Posterior vena cava (tissue), 2 donors: Measurements from ENCODE around the gene CLEC16A. TPM values are rescaled to one million over a fixed set of nuclear protein-coding genes. Genes with fewer than 3 reads are reported as not detected.

Experiments
- DNase-seq: peaks from one replicate; pipeline ENCODE4 v3.0.0-alpha.2; 2020; ENCODE audit warnings: low spot score
- intact Hi-C, 2 donors: fragments of 100-400 bp; cut with DNase I; formaldehyde crosslinking; loops; one replicate each; pipeline versions ENCODE4 v1.14.1 to v1.14.2; 2022 to 2023
- total RNA-seq, 2 donors: library from RNA; stranded (reverse); fragmentation: NEBNext Ultra II Directional; extraction: Animal tissue kit (Norgen Biotek cat#: 25700); gene quantifications; one replicate each; pipeline ENCODE4 v1.2.1, GENCODE V29; 2021
- donor health status: DM: yes; HTN: yes; CAD: no.
- donor health status: DM: yes; HTN: yes; CAD: no.

Gene CLEC16A
- total RNA-seq, 2 donors from 2014 or later = 19.4 to 20.1 TPM

- DNase-seq = no peak
- intact Hi-C loops = loop anchor here in 1 of 2 donors (10.0 kb wide), 1 partner anchor 166 kb away; no protein-coding TSS in a partner anchor
These were observed 54.9 kb downstream of the CLEC16A start for GRCh38 chr16:10999300-10999699.

GRCh38 chr16:11001611-11002010 is 57.2 kb downstream of the CLEC16A start:
- no peak for DNase-seq
- intact Hi-C loops = loop anchor here (10.0 kb wide), 2 partner anchors 83 to 103 kb away; no protein-coding TSS in a partner anchor

GRCh38 chr16:11003141-11003540 is 58.8 kb downstream of the CLEC16A start:
- intact Hi-C loops = loop anchor here (10.0 kb wide), 2 partner anchors 82 to 102 kb away; no protein-coding TSS in a partner anchor
- no peak for DNase-seq

- no peak for DNase-seq
- intact Hi-C loops = loop anchor here (10.0 kb wide), 2 partner anchors 80 to 100 kb away; no protein-coding TSS in a partner anchor
These were observed 60.0 kb downstream of the CLEC16A start for GRCh38 chr16:11004351-11004750.

- intact Hi-C loops = loop anchor here (10.0 kb wide), 2 partner anchors 80 to 100 kb away; no protein-coding TSS in a partner anchor
- DNase-seq = no peak
These were observed 60.7 kb downstream of the CLEC16A start for GRCh38 chr16:11004973-11005610.

GRCh38 chr16:11005611-11005975 is 61.2 kb downstream of the CLEC16A start:
- intact Hi-C loops = loop anchor here (10.0 kb wide), 2 partner anchors 79 to 99 kb away; no protein-coding TSS in a partner anchor
- no peak for DNase-seq

GRCh38 chr16:11006656-11007055 is 62.3 kb downstream of the CLEC16A start:
- no peak for DNase-seq
- intact Hi-C loops = loop anchor here (10.0 kb wide), 2 partner anchors 78 to 98 kb away; no protein-coding TSS in a partner anchor

GRCh38 chr16:11007714-11008280 is 63.4 kb downstream of the CLEC16A start:
- DNase-seq = no peak
- intact Hi-C loops = loop anchor here (10.0 kb wide), 2 partner anchors 77 to 97 kb away; no protein-coding TSS in a partner anchor

- intact Hi-C loops = loop anchor here (10.0 kb wide), 2 partner anchors 76 to 96 kb away; no protein-coding TSS in a partner anchor
- DNase-seq = no peak
These were observed 64.8 kb downstream of the CLEC16A start for GRCh38 chr16:11009027-11009755.

- no peak for DNase-seq
- intact Hi-C loops = no loop called here
These were observed 66.3 kb downstream of the CLEC16A start for GRCh38 chr16:11010575-11011221.

- DNase-seq = no peak
- intact Hi-C loops = no loop called here
These were observed 67.0 kb downstream of the CLEC16A start for GRCh38 chr16:11011326-11011725.

GRCh38 chr16:11012841-11013240 is 68.5 kb downstream of the CLEC16A start:
- intact Hi-C loops = no loop called here
- DNase-seq = no peak

GRCh38 chr16:11014136-11014535 is 69.8 kb downstream of the CLEC16A start:
- DNase-seq = no peak
- intact Hi-C loops = no loop called here

GRCh38 chr16:11015076-11015475 is 70.7 kb downstream of the CLEC16A start:
- intact Hi-C loops = no loop called here
- no peak for DNase-seq

GRCh38 chr16:11015607-11016006 is 71.2 kb downstream of the CLEC16A start:
- no peak for DNase-seq

GRCh38 chr16:11016524-11016988 is 72.2 kb downstream of the CLEC16A start:
- intact Hi-C loops = no loop called here
- no peak for DNase-seq

More at GRCh38 chr16:11015607-11016006, 71.2 kb downstream of the CLEC16A start:
- intact Hi-C loops = no loop called here

- no peak for DNase-seq
- intact Hi-C loops = no loop called here
These were observed 72.6 kb downstream of the CLEC16A start for GRCh38 chr16:11016993-11017392.

- intact Hi-C loops = no loop called here
- DNase-seq = no peak
These were observed 73.1 kb downstream of the CLEC16A start for GRCh38 chr16:11017499-11017898.

GRCh38 chr16:11020388-11020787 is 76.0 kb downstream of the CLEC16A start:
- intact Hi-C loops = no loop called here
- no peak for DNase-seq
